Eye (tissue), 1 donor: ENCODE results near the gene KRT38.
A peak's percentile ranks its signal among the peaks of the same experiment; 100 is the strongest.
"Not testable (repeated sequence)": the region's sequence is repeated elsewhere in the genome, so short reads cannot be mapped to it uniquely, and the experiment has no call there.

Experiments
- DNase-seq: peaks from one replicate; pipeline ENCODE4 v3.0.0-alpha.2; 2015

The KRT38 gene

DNA sequence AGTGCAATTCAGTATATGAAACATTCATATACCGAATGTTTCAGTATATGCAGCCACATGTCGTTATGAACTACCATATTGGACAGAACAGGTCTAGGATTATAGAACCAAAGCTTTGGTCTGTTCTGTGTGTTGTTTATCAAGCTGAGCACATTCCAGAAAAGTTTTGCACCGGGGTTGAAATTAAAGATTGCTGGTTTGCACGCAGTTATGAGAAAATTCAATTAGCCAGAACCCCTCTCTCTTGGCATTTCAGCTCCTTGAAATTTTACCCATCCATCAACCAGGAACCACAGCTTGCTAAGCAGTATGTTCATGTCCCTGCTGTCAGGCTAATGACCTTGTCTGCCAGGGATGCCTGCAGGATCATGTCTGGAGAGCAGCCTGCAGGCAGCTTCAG is 16.9 kb upstream of the KRT38 start:
- no peak for DNase-seq

- DNase-seq: no peak
Observed at GRCh38 chr17:41456204-41456603, 15.4 kb upstream of the KRT38 start.

- no peak for DNase-seq
Observed at GRCh38 chr17:41455236-41455635, 14.5 kb upstream of the KRT38 start.

- DNase-seq: no peak
Observed at GRCh38 chr17:41453066-41453465, 12.3 kb upstream of the KRT38 start.

DNA sequence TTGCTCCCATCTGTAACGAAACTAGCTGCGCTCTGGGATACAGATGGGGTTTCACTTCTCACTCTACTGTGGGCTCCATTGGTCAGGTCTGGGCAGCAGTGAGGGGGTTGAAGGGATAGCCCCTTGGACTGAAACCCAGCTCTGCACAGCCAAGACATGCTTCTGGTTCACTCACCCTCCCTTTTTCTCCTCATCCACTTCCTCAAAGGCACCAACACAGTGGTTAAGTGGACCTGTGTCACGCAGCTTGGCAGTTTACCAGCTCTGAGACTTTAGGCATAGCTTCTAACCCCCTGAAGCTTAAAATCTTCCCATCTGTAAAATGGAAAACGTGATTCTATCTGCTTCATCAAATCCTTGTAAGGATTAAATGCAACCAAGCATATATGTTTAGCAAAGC is 11.5 kb upstream of the KRT38 start:
- DNase-seq: no peak

DNA sequence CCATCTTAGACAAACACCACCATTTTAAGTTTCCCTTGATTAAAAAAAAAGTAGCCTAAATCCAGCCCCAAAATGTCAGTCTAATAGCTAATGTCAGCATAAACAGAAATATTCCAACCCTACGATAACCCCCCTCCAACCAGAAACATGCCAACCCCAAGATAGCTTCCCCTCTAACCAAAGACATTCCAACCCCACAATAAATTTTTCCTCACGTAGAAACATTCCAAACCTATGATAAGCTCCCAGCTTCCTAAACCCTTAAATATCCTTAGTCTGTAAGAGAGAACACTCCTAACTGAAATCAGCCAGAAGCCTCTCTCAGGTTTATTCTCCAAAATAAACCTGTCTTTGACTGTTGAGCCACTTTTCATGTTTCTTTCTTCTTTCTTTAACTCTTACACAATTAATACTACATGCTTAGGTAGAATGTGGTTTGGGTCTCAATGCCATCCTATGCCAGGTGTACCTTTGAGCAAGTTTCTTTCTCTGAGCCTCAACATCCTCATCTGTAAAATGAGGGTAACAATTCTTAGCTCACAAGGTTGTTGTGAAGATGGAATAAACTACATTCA is 10.5 kb upstream of the KRT38 start:
- no peak for DNase-seq

DNA sequence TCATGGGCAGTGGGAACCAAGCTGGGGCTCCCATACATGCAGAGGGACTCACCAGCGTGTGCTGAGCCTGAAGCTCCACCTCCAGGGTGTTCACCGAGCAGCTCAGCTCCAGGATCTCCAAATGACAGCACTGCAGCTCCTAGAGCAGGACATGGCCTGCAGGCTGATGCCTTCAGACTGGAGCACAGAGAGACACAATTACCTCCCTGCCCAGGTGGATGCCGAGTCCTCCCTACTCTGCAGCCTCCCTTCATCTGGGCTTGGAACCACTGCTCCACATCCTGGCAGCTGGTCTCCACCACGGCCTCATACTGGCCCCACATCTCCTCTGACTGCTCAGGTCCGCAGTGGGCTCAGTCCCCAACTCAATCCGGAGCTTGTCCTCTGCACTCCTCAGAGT is 8.2 kb upstream of the KRT38 start:
- DNase-seq: no peak

DNA sequence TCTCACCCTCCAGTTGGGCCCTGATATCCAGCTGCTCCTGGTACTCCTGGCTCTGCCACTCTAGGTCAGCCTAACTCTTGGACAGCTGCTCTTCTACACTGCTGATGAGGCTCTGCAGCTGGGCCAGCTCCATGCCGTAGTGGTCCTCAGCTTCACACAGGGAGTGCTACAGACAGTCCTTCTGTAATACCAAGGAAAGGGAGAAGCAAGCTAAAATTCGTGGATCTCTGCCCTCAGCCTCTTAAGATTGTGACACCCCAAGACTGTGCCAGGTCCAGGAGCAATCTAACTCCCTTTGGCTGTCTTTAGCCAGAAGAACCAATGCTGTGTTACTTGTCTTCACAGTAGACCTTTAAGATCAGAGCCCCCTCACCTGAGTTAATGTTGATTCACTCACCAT is 7.7 kb upstream of the KRT38 start:
- DNase-seq: no peak

DNA sequence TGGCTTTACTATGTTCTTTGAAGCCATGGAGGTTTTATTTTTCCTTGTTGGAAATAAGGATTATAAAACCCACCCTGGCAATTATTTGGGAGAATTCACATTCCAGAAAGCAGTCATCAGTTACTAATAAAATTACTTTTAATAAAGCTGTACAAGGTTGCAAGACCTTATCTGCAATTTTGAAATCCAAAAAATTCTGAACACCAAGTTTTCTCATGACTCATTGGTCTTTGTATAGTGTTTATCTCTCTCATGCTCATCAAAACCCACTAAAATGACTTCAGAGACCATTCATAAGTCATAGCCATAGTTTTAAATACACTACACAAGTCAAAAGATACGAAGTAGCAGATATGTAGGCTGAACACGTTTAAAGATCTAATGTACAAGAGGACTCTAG is 6.0 kb upstream of the KRT38 start:
- no peak for DNase-seq

DNA sequence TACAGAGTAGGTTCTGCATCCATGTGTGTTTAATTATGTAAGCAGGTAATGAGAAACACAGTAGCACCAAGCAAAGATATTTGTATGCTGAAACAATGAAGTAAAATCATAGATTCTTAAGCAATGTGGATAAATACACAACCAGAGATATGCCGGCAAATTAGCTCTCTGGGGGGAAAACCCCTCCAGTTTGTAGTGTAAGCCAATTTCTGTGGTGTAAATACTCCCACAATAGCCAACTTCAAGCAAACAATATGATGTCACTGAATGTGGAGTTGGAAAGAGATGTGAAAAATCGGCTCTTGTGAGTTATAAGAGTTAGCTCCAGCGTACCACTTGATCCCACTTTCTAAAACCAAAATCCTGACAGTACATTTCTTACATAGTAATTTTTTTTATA is 3.9 kb upstream of the KRT38 start:
- no peak for DNase-seq

- DNase-seq: no peak
Observed at GRCh38 chr17:41444186-41444585, 3.4 kb upstream of the KRT38 start.

- no peak for DNase-seq
Observed at GRCh38 chr17:41442739-41443138, 2.0 kb upstream of the KRT38 start.

DNA sequence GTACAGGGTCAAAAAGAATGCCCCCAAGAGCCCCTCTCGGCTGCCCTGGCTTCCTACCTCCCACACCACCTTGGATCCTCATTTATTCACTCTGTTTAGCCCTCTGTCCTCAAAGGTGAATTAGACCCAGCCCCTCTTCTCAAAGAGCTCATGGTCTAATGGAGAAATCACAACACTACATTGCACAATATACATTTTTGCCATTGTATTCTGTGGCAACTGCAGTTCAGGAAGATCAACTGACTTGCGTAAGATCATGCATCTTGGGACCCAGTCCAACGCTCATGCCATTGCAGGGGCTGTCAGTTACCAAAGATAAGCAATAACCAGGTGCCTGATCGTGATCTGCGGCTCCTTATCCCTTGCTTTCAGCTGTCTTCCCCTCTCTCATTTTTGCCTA is 1.4 kb downstream of the KRT38 start:
- DNase-seq: no peak

DNA sequence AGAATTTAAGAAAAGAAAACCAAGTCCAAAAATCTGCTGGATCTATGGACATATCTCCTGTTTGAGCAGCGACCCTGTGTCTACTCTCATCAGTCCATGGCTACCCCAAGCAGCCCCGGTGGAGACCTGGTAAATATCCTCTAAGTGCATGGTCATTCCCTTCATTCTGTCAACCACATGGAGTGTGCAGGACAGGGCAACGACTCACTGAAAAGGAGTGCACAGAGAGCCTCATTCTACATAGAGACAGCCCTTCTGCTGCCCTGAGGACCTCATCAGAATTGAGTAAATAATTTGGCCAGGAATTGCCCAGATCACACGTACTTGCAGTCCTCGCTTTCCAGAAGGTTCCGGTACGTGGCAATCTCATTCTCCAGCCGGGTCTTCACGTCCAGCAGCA is 3.0 kb downstream of the KRT38 start:
- no peak for DNase-seq

DNA sequence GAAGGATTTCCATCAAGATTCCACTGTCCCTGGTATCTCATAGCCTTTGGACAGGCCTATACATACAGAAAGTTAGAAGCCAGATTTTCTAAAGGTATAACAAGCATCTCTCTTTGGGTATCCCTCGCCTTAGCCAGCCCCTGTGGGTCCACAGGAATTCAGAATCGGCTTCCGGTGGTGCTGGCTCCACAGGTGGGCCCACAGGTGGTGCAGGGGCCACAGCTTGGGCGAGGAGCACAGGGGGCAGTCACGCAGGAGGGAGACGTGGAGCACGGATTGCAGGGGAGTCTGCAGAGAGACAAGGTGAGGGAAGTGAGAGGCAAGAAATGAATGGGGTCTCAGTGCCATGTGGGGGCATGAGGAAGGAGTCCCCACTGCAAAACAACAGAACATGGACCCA is 3.5 kb downstream of the KRT38 start:
- no peak for DNase-seq

- no peak for DNase-seq
Observed at GRCh38 chr17:41434415-41434814, 6.4 kb downstream of the KRT38 start.

DNA sequence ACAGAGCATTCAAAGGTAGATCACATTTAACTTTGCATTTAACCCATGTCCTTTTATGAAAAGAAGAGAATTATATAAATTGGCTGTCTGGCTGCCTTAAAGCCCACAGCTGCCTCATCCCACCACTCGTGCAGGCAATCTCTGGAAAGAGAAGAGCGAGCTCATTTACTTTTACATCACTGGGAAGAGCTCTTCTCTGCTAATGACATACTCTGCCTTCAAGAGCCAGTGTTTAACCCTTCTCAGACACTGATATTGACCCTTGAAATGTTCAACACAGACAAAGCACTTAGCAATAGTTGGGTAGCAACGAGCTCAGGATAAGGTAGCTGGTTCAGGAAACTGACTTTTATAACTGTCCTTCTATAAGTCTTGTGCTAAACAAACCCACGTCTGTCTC is 6.8 kb downstream of the KRT38 start:
- DNase-seq: peak; percentile 16

GRCh38 chr17:41433586-41433985 is 7.2 kb downstream of the KRT38 start:
- peak; percentile 32 for DNase-seq

GRCh38 chr17:41430376-41430775 is 10.4 kb downstream of the KRT38 start:
- not testable (repeated sequence) for DNase-seq

GRCh38 chr17:41429667-41430066 is 11.1 kb downstream of the KRT38 start:
- no peak for DNase-seq

GRCh38 chr17:41428591-41429291 is 12.0 kb downstream of the KRT38 start:
- DNase-seq: peak; percentile 18

GRCh38 chr17:41424111-41424635 is 16.6 kb downstream of the KRT38 start, which contains the start of gene KRT37:
Gene KRT37, minus strand, starts transcription at chr17:41424585. Its CDS starts 62 bp downstream, at chr17:41424523.
- no peak for DNase-seq

DNA sequence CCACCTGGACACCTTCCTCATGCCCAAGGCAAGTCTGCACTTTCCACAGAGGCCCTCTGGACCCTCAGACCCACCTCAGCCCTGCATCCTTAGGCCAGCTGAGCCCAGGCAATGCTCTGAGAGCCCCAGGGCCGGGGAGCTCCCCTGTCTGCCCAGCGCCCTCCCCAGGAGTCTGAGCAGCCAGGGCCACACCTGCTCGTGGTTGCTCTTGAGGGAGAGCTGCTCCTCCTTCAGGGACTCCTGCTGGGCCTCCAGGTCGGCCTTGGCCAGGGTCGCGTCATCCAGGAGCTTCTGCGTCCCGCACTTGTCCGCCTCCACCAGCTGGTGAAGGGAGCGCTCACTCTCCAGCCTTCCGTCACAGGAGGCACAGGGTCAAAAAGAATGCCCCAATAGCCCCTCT is 18.2 kb downstream of the KRT38 start:
- not testable (repeated sequence) for DNase-seq

DNA sequence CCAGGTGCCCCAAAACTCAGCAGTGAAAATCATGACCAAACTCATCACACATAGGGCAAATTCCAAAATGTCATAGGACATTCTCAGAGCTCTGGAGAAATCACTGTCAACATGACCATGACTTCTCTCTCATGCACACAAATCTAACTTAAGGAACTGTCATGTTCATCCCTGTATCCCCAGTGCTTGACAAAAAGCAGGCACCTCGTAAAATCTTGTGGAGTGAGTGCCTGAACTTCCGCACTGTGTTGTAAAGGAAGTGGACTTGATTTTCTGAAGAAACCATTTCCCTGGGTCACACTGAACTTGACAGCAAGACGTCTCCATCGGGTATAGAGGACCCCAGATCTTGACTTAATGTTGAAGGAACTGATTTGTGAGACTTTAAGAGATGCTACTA is 19.2 kb downstream of the KRT38 start:
- no peak for DNase-seq

GRCh38 chr17:41421116-41421515 is 19.7 kb downstream of the KRT38 start:
- no peak for DNase-seq
